B cell (primary cell): ENCODE data around the gene DKK1. TPM values are rescaled to one million over a fixed set of nuclear protein-coding genes. Genes with fewer than 3 reads are reported as not detected.

Experiments used
- ATAC-seq: fragments of 200-7000 bp; cut with Tn5 transposase; one replicate; pipeline ENCODE4 v1.10.0; 2021; ENCODE audit warnings: low read depth, mild to moderate bottlenecking, moderate number of reproducible peaks, moderate library complexity
- CTCF ChIA-PET: fragments of 350-600 bp; sonication (Branson Sonifier 250); formaldehyde crosslinking; loops from one replicate; lab custom pipeline; 2021; ENCODE audit warnings: antibody characterized with exemption, inconsistent platforms; lab: Charles Lee
- POLR2A ChIA-PET: fragments of 350-600 bp; sonication (Branson Sonifier 250); formaldehyde crosslinking; loops from one replicate; lab custom pipeline; 2021; ENCODE audit warnings: antibody characterized with exemption; lab: Charles Lee
- DNase-seq: peaks from one replicate; pipeline ENCODE4 v3.0.0; 2013
- H2AFZ ChIP-seq: 2 replicates; pipeline ENCODE4 v1.6.1; 2012; ENCODE audit warnings: mild to moderate bottlenecking, low read depth, low read length; ENCODE audit not compliant: insufficient read depth, poor library complexity, severe bottlenecking
- H3K27ac ChIP-seq, 2 donors: 1 replicate in 1 of 2; 2 replicates in 1 of 2; pipeline ENCODE4 v1.5.1; 2012 to 2013; ENCODE audit warnings: low read length in 2 of 2, mild to moderate bottlenecking in 2 of 2, moderate library complexity in 1 of 2
- H3K27me3 ChIP-seq, 4 experiments: fragments of 200-600 bp in 1 of 4; sonication (generic) in 1 of 4; replicated peaks in 1 of 4; 1 replicate in 2 of 4; 2 replicates in 2 of 4; pipeline versions ENCODE4 v1.6.1 to v1.7.0; 2013 to 2016; ENCODE audit warnings: low read length in 3 of 4, mild to moderate bottlenecking in 2 of 4, mixed read lengths in 1 of 4, moderate library complexity in 1 of 4; ENCODE audit not compliant: insufficient read depth in 4 of 4, control insufficient read depth in 3 of 4; ENCODE audit errors: control extremely low read depth in 1 of 4
- H3K36me3 ChIP-seq, 2 experiments: replicated peaks in 1 of 2; 1 replicate in 1 of 2; 2 replicates in 1 of 2; pipeline versions ENCODE4 v1.6.1 to v1.7.1; 2013; ENCODE audit warnings: low read length in 1 of 2; ENCODE audit not compliant: insufficient read depth in 2 of 2, control insufficient read depth in 1 of 2; ENCODE audit errors: control extremely low read depth in 1 of 2, extremely low read depth in 1 of 2
- H3K4me1 ChIP-seq, 2 donors: fragments of 200-600 bp in 1 of 2; sonication (generic) in 1 of 2; 1 replicate in 1 of 2; 2 replicates in 1 of 2; pipeline versions ENCODE4 v1.5.1 to v1.6.1; 2013 to 2017; ENCODE audit warnings: low read length in 2 of 2; ENCODE audit not compliant: control insufficient read depth in 2 of 2, insufficient read depth in 2 of 2
- H3K4me2 ChIP-seq: replicated peaks from 2 replicates; pipeline ENCODE3; 2012; ENCODE audit warnings: mild to moderate bottlenecking, low read depth, low read length; ENCODE audit not compliant: poor library complexity, severe bottlenecking
- H3K4me3 ChIP-seq, 5 experiments: fragments of 200-600 bp in 1 of 5; sonication (generic) in 1 of 5; 1 replicate in 3 of 5; 2 replicates in 2 of 5; pipeline versions ENCODE4 v1.5.1 to v1.7.0; 2011 to 2016; ENCODE audit warnings: low read length in 4 of 5, mild to moderate bottlenecking in 4 of 5, low read depth in 2 of 5, control low read depth in 1 of 5, moderate library complexity in 1 of 5; ENCODE audit not compliant: insufficient read depth in 1 of 5; ENCODE audit errors: control extremely low read depth in 1 of 5, extremely low read depth in 1 of 5
- H3K79me2 ChIP-seq: fragments of 200-600 bp; sonication (generic); one replicate; pipeline ENCODE4 v1.6.0; 2016; ENCODE audit warnings: low read length; ENCODE audit not compliant: control insufficient read depth, insufficient read depth
- H3K9ac ChIP-seq: fragments of 200-600 bp; sonication (generic); 2 replicates; pipeline ENCODE4 v1.6.1; 2017; ENCODE audit warnings: mild to moderate bottlenecking, low read length, moderate library complexity
- H3K9me3 ChIP-seq, 3 donors: one replicate each; pipeline versions ENCODE4 v1.6.1 to v1.7.1; 2013; ENCODE audit warnings: low read length in 2 of 3; ENCODE audit not compliant: control insufficient read depth in 2 of 3, insufficient read depth in 1 of 3; ENCODE audit errors: control extremely low read depth in 1 of 3
- H4K20me1 ChIP-seq: 2 replicates; pipeline ENCODE4 v1.6.0; 2012; ENCODE audit warnings: mild to moderate bottlenecking, low read length; ENCODE audit not compliant: insufficient read depth, control insufficient read depth, poor library complexity, severe bottlenecking
- H3K27ac Mint-ChIP-seq: one replicate; pipeline ENCODE4 v1.8.0; 2021; ENCODE audit warnings: mixed read lengths
- H3K27me3 Mint-ChIP-seq: one replicate; pipeline ENCODE4 v1.8.0; 2021; ENCODE audit warnings: mixed read lengths
- H3K4me1 Mint-ChIP-seq: one replicate; pipeline ENCODE4 v1.8.0; 2021; ENCODE audit warnings: mixed read lengths
- H3K4me3 Mint-ChIP-seq: one replicate; pipeline ENCODE4 v1.8.0; 2021; ENCODE audit warnings: mixed read lengths
- H3K9me3 Mint-ChIP-seq: one replicate; pipeline ENCODE4 v1.8.0; 2022; ENCODE audit warnings: mixed read lengths; ENCODE audit not compliant: insufficient read depth
- EZH2 ChIP-seq: IDR thresholded peaks from 2 replicates; pipeline ENCODE4 v1.6.1; 2012; ENCODE audit warnings: borderline replicate concordance, low read depth, mild to moderate bottlenecking, moderate library complexity, low read length; ENCODE audit not compliant: insufficient read depth, poor library complexity, severe bottlenecking
- WGBS: methylation state at CpG from one replicate; pipeline ENCODE4 v1.1.5; 2013; ENCODE audit warnings: missing lambda C conversion rate; ENCODE audit not compliant: insufficient coverage; 5-methylcytosine and 5-hydroxymethylcytosine counted together
- intact Hi-C: fragments of 100-400 bp; cut with micrococcal nuclease; formaldehyde crosslinking; loops from one replicate; pipeline ENCODE4 v1.10.0; 2022
- polyA plus RNA-seq: library from polyadenylated mRNA; depleted of rRNA; stranded (reverse); fragments of >200 nt; gene quantifications from 2 replicates; pipeline ENCODE4 v1.2.3, GENCODE V29; 2012
- total RNA-seq, 2 donors: library from RNA; stranded (reverse); fragments of 120-200 nt in 1 of 2; gene quantifications; 1 replicate in 1 of 2; 2 replicates in 1 of 2; pipeline versions ENCODE4 v1.2.3 to v1.2.4, GENCODE V29; 2013 to 2022
- TF ChIP-seq, protein P1 (sequence below): fragments of 200-600 bp; IDR thresholded peaks from one replicate; pipeline ENCODE4 v1.8.0; 2022; ENCODE audit warnings: antibody characterized with exemption, mild to moderate bottlenecking

Gene DKK1
- total and polyA plus RNA-seq, 2 donors (not counting 1 experiment from before 2014, with no cell fraction given): not detected

DNA sequence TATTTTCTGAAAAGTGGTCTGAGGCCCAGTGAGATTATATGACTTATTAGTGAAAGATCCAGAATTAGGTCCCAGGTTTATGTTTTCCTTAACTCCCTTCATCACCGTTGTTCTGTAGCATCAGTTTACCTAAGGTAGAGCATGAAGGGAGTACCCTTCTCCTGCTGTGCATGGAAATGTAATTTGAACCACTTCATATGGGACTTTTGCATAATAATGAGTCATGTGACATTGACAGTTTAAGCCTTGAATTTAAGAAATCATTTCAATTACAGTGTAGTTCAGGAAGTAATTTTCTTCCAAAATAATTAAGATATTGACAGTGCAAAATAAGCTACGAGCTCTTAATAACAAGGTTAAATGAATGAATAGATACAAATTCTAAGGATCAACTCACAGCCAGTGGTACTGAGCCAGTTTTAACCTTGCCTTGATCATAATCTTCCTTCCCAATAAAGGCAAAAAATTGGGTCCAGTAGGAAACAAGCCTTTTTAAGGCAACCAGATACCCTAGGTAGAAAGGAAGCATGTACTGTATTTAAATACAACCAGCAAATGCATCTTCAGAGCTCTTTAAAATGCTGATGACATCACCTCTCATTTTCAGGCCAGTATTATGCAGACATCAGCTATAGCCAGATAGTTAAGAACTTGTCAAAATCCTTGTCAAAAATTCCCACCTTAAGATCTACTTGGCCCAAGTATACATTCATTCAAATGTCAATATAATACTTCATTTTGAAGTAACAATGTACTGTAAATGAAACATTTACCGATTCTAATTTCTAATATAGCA, 48.8 kb upstream of the DKK1 start:
- no CpG with 5 or more reads among the region's 3 CpGs for WGBS
- no peaks in the 10 kb centered on the region for H3K4me1 ChIP-seq
- H3K4me1 Mint-ChIP-seq: no peaks in the 10 kb centered on the region
- no peaks in the 10 kb centered on the region for H3K79me2 ChIP-seq
- no peaks in the 10 kb centered on the region for H3K9me3 Mint-ChIP-seq
- H3K36me3 ChIP-seq: no peaks in the 10 kb centered on the region
- no peak overlapping the region for H3K9ac ChIP-seq
- H3K27ac ChIP-seq: no peak overlapping the region
- no peak overlapping the region for H3K27ac Mint-ChIP-seq
- POLR2A ChIA-PET: no interaction called here
- no peaks in the 10 kb centered on the region for H3K27me3 ChIP-seq
- no peak for DNase-seq
- H3K4me3 Mint-ChIP-seq: no peak overlapping the region
- CTCF ChIA-PET: no interaction called here
- no peaks in the 10 kb centered on the region for H3K27me3 Mint-ChIP-seq
- intact Hi-C loops: no loop called here
- TF ChIP-seq EZH2: no peak
- TF ChIP-seq, protein P1, sequence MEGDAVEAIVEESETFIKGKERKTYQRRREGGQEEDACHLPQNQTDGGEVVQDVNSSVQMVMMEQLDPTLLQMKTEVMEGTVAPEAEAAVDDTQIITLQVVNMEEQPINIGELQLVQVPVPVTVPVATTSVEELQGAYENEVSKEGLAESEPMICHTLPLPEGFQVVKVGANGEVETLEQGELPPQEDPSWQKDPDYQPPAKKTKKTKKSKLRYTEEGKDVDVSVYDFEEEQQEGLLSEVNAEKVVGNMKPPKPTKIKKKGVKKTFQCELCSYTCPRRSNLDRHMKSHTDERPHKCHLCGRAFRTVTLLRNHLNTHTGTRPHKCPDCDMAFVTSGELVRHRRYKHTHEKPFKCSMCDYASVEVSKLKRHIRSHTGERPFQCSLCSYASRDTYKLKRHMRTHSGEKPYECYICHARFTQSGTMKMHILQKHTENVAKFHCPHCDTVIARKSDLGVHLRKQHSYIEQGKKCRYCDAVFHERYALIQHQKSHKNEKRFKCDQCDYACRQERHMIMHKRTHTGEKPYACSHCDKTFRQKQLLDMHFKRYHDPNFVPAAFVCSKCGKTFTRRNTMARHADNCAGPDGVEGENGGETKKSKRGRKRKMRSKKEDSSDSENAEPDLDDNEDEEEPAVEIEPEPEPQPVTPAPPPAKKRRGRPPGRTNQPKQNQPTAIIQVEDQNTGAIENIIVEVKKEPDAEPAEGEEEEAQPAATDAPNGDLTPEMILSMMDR: no peak
- no peak overlapping the region for H2AFZ ChIP-seq
- ATAC-seq: no peak
- H3K4me3 ChIP-seq: no peak overlapping the region
- H4K20me1 ChIP-seq: no peaks in the 10 kb centered on the region
- no peak overlapping the region for H3K4me2 ChIP-seq
- peaks cover 0 to 1% (median 0%) of the 10 kb centered on the region in 3 donors for H3K9me3 ChIP-seq

DNA sequence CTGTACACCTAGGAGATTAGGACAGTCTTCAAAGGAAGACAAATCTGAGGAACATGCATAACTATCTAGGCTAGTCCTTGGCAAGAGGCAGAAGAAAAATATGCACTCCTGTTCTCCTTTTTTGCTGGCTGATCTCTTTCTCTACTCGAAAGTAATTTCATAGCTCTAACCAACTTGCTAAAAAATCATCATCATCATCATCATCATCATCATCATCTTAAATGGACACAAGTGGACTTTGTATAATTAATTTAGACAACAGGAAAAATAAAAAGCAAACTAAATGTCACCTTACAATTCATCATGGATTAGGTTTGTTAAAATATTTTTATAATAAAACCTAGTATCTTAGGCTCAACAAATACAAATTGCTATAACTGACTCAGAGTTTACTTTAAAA, 47.2 kb upstream of the DKK1 start:
- H3K36me3 ChIP-seq: no peaks in the 10 kb centered on the region
- no CpG with 5 or more reads among the region's 1 CpG for WGBS
- CTCF ChIA-PET: no interaction called here
- ATAC-seq (no peak), DNase-seq (no peak)
- H3K27me3 Mint-ChIP-seq: no peaks in the 10 kb centered on the region
- no peak overlapping the region for H3K4me3 ChIP-seq
- intact Hi-C loops: no loop called here
- no peaks in the 10 kb centered on the region for H3K4me1 Mint-ChIP-seq
- no peak overlapping the region for H3K27ac ChIP-seq
- no peak overlapping the region for H3K4me3 Mint-ChIP-seq
- no peak overlapping the region for H3K27ac Mint-ChIP-seq
- TF ChIP-seq EZH2: no peak
- TF ChIP-seq, protein P1: no peak
- H2AFZ ChIP-seq: no peak overlapping the region
- no peaks in the 10 kb centered on the region for H3K27me3 ChIP-seq
- H3K4me1 ChIP-seq: no peaks in the 10 kb centered on the region
- POLR2A ChIA-PET: no interaction called here
- no peak overlapping the region for H3K9ac ChIP-seq
- H3K9me3 ChIP-seq: peaks cover 0 to 1% (median 0%) of the 10 kb centered on the region in 3 donors
- H3K9me3 Mint-ChIP-seq: no peaks in the 10 kb centered on the region
- H3K79me2 ChIP-seq: no peaks in the 10 kb centered on the region
- H3K4me2 ChIP-seq: no peak overlapping the region
- H4K20me1 ChIP-seq: no peaks in the 10 kb centered on the region
